Skeletal muscle cell (primary cell): ENCODE data around the gene MFAP3.

Experiments used
- DNase-seq: peaks from one replicate; pipeline ENCODE4 v3.0.0-alpha.2; 2010; ENCODE audit warnings: low read depth
- H3K4me3 ChIP-seq: 2 replicates; pipeline ENCODE4 v1.5.1; 2011; ENCODE audit warnings: low read depth, mild to moderate bottlenecking, control low read depth, low read length, moderate library complexity

MFAP3 gene

DNA sequence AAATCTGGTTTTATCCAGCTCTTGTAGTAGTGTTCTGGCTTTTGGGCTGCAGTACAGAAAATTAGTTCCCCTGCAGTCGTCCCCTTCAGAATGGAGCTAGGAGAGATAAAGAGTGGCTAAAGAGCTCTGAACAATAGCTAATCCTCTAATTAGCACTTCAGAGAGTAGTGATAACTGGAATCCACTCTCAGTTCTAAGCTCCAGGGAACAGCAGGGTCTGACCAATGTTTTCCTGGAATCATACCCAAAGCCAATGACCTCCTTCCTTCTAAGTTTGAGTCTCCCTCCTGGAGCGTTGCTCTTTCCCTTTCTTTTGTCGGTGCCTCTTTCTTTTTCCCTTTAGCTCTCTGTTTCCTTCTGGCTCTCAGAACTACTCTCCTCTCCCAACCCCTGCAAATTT is 47.4 kb downstream of the MFAP3 start:
- H3K4me3 ChIP-seq, result no peak overlapping the region
- DNase-seq, result no peak

- H3K4me3 ChIP-seq, result no peak overlapping the region
- DNase-seq, result no peak
Measured at GRCh38 chr5:154086641-154087040, 47.9 kb downstream of the MFAP3 start.

- H3K4me3 ChIP-seq, result no peak overlapping the region
- DNase-seq, result no peak
Measured at GRCh38 chr5:154087260-154087659, 48.5 kb downstream of the MFAP3 start.

DNA sequence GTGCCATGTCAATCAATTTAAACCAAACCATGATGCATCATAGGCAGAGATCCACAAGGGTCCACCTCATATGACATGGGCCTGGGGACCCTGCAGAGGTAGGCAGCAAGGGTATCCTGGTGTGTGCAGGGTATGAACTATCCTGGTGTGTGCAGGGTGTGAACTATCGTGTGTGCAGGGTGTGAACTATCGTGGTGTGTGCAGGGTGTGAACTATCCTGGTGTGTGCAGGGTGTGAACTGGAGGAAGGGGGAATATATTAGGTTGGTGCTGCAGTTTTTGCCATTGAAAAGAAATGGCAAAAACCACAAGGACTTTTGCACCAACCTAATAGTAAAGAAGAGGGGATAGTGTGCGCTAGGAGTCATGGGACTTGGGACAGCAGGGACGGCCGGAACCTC is 50.0 kb downstream of the MFAP3 start:
- no peak for DNase-seq
- H3K4me3 ChIP-seq, result no peak overlapping the region

DNA sequence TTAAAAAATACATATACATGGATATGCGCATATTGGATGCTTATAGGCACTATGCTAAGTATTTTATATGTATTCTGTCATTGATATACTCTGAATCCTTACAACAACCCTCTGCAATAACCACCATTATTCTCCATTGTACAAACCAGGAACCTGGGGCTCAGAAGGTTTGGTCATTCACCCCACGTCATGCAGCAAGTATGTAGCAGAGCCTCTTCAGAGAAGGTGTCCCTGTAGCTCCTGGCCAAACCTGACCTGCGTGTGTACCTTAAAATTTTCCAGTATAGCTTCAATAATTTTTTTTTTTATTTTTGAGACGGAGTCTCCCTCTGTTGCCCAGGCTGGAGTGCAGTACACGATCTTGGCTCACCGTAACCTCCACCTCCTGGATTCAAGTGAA is 51.9 kb downstream of the MFAP3 start:
- H3K4me3 ChIP-seq, result no peak overlapping the region
- DNase-seq, result no peak

DNA sequence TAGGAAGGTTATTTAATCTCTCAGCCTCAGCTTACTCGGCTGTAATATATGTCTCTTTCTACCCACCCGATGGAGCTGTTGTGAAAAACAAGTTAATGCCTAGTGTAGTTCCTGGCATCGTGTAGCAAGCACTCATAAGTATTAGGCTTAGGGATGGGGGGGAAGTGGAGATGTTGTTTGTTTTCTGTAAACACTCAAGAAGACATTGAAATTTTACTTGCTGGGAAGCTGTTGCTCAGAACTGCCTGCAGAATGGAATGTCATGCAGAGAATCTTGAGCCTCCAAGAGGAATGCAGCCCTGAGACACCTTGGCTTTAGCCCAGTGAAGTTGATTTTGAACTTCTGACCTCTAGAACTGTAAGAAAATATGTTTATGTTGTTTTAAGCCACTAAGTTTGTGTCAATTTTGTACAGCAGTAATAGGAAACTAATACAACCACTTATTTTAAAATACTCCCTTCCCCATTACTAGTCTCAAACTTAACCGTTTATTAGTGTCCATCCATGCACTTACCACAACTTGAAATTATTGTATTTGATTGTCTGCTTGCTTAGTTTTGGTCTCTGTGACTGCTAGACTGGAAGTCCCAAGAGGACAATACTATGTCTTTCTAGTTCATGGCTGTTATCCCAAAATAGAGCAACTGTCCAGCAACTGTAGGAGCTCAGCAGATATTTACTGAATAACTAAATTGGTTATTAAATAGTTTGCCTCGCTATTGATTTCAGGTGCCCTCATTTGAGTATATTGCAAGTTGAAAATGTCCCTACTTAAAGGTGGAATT is 53.8 kb downstream of the MFAP3 start:
- no peak for DNase-seq
- H3K4me3 ChIP-seq, result no peak overlapping the region

- DNase-seq, result no peak
- H3K4me3 ChIP-seq, result no peak overlapping the region
Measured at GRCh38 chr5:154093142-154093532, 54.4 kb downstream of the MFAP3 start.

DNA sequence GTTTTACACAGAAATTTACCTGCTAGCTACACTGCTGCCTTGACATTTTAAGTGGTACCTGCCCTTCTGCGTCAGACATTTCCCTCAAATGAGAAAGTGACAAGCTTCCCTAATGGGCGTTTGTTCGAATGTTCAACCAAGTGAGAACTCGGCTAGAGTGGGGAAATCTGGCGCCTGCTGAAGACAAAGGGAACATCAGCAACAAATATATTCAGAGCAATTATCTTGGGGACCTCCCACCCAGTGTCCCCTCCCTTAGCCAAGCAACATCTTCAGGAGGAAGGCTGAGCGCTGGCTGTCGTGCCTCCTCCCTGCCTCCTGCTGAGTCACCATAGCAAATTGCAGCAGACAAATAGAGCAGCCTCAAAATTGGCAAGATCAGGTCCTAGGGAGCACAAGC is 57.1 kb downstream of the MFAP3 start:
- no peak overlapping the region for H3K4me3 ChIP-seq
- DNase-seq, result no peak

GRCh38 chr5:154097031-154097430 is 58.3 kb downstream of the MFAP3 start:
- no peak for DNase-seq
- H3K4me3 ChIP-seq, result no peak overlapping the region

DNA sequence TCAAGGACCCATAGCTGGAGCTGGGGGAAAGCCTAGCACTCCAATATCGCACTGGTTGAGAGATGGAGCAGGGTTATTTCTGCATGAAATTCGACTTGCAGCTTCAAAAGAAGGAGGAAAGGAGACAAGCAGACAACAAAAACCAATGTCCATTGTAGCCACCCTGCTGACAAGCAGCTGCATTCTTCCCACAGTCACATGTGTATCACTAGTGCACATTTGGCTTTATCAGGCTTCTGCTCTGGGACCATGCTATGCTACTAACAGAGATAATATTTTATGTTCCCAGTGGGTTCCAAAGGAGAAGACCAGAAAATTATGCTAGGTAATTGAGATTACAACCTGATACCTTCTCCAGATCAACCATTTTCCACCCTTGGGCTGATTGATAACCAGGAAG is 59.7 kb downstream of the MFAP3 start:
- H3K4me3 ChIP-seq, result no peak overlapping the region
- DNase-seq, result no peak

DNA sequence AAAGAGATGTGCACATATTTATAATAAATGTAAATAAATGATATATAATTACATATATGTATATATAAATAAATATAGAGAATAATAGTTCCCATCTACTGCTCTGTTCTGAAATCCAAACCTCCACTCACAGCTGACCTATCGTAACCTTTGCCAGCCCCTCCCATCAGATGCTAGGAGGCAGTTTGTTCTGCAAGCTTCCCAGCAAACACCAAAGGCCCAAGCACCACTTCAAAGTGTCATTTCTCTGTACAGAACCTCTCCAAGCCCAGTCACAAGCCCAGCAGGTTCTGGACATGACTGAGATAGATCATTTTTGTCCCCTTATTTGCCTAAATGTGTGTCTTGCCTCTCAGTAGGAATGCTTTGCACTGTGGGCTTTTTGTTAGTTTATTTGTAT is 62.4 kb downstream of the MFAP3 start:
- DNase-seq, result no peak
- no peak overlapping the region for H3K4me3 ChIP-seq

DNA sequence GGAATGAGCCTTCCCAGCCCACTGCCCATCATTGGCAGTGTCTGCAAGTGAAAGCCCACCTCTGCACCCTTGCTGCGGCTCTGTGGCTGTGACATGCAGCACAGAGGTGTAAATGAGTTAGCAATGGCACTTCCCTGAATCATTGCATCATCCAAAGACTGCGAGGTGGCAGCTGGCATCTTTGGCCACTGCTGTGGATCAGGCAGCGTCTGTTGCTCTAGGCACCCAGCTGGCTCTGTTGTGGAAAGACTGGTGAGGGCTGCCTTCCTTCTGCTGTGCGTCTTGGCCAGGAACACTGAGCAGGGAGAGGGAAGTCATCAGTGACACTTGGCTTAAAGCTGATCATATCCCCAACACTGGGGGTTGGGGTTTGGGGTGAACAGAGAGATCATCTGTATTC is 64.5 kb downstream of the MFAP3 start:
- H3K4me3 ChIP-seq, result no peak overlapping the region
- no peak for DNase-seq
